Mesenchymal stem cell (in vitro differentiated cells and primary cell): Measurements from ENCODE around the gene TRAF3IP1.

Experiments used
- DNase-seq: peaks from one replicate; pipeline ENCODE4 v3.0.0-alpha.2; 2013
- H2AFZ ChIP-seq: one replicate; pipeline ENCODE4 v1.6.1; 2013; ENCODE audit warnings: low read depth, mild to moderate bottlenecking, control low read depth, inconsistent platforms, low read length, moderate library complexity
- H2AK5ac ChIP-seq: 2 replicates; pipeline ENCODE4 v1.6.1; 2013; ENCODE audit warnings: low read length, moderate library complexity, mild to moderate bottlenecking, inconsistent platforms; ENCODE audit not compliant: severe bottlenecking
- H2BK120ac ChIP-seq: one replicate; pipeline ENCODE4 v1.6.1; 2013; ENCODE audit warnings: low read depth, mild to moderate bottlenecking, inconsistent platforms, low read length, moderate library complexity
- H2BK12ac ChIP-seq, 2 experiments: one replicate each; pipeline ENCODE4 v1.6.1; 2013; ENCODE audit warnings: inconsistent platforms in 2 of 2, low read length in 2 of 2, mild to moderate bottlenecking in 2 of 2, moderate library complexity in 2 of 2, control low read depth in 1 of 2
- H2BK15ac ChIP-seq: one replicate; pipeline ENCODE4 v1.6.1; 2013; ENCODE audit warnings: mild to moderate bottlenecking, low read depth, inconsistent platforms; ENCODE audit not compliant: poor library complexity, severe bottlenecking
- H2BK5ac ChIP-seq: 2 replicates; pipeline ENCODE4 v1.6.1; 2013; ENCODE audit warnings: low read depth, mild to moderate bottlenecking, low read length, control low read depth, inconsistent platforms; ENCODE audit not compliant: poor library complexity, severe bottlenecking
- H3K14ac ChIP-seq, 2 experiments: one replicate each; pipeline ENCODE4 v1.6.1; 2013; ENCODE audit warnings: inconsistent platforms in 2 of 2, low read length in 2 of 2, control low read depth in 1 of 2, mild to moderate bottlenecking in 1 of 2, moderate library complexity in 1 of 2
- H3K18ac ChIP-seq, 2 experiments: one replicate each; pipeline ENCODE4 v1.6.1; 2013; ENCODE audit warnings: inconsistent platforms in 2 of 2, low read length in 2 of 2, control low read depth in 1 of 2, low read depth in 1 of 2, mild to moderate bottlenecking in 1 of 2
- H3K23ac ChIP-seq, 2 experiments: one replicate each; pipeline ENCODE4 v1.6.1; 2013; ENCODE audit warnings: inconsistent platforms in 2 of 2, low read length in 2 of 2, mild to moderate bottlenecking in 2 of 2, moderate library complexity in 2 of 2, control low read depth in 1 of 2
- H3K27ac ChIP-seq: 2 replicates; pipeline ENCODE4 v1.5.1; 2013; ENCODE audit warnings: mild to moderate bottlenecking, moderate library complexity, low read length, control low read depth, inconsistent platforms; ENCODE audit not compliant: poor library complexity, severe bottlenecking
- H3K27me3 ChIP-seq, 2 experiments: 2 replicates each; pipeline versions ENCODE4 v1.6.1 to v1.7.0; 2013; ENCODE audit warnings: low read length in 2 of 2, mild to moderate bottlenecking in 2 of 2, moderate library complexity in 2 of 2, control low read depth in 1 of 2, inconsistent platforms in 1 of 2; ENCODE audit not compliant: control insufficient read depth in 1 of 2, insufficient read depth in 1 of 2
- H3K36me3 ChIP-seq, 2 experiments: 2 replicates each; pipeline versions ENCODE4 v1.6.1 to v1.7.0; 2013; ENCODE audit warnings: low read length in 2 of 2, control low read depth in 1 of 2, inconsistent platforms in 1 of 2, low read depth in 1 of 2, mild to moderate bottlenecking in 1 of 2; ENCODE audit not compliant: insufficient read depth in 2 of 2, control insufficient read depth in 1 of 2
- H3K4ac ChIP-seq, 2 experiments: one replicate each; pipeline ENCODE4 v1.6.1; 2013; ENCODE audit warnings: inconsistent platforms in 2 of 2, low read length in 2 of 2, mild to moderate bottlenecking in 2 of 2, moderate library complexity in 2 of 2, control low read depth in 1 of 2, low read depth in 1 of 2
- H3K4me1 ChIP-seq: 2 replicates; pipeline ENCODE4 v1.6.1; 2013; ENCODE audit warnings: low read depth, low read length, control low read depth; ENCODE audit not compliant: control insufficient read depth, insufficient read depth
- H3K4me2 ChIP-seq: 2 replicates; pipeline ENCODE4 v1.6.1; 2013; ENCODE audit warnings: low read length, mild to moderate bottlenecking, inconsistent platforms; ENCODE audit not compliant: poor library complexity, severe bottlenecking
- H3K4me3 ChIP-seq, 2 experiments: 2 replicates each; pipeline versions ENCODE4 v1.5.1 to v1.7.0; 2013; ENCODE audit warnings: low read length in 2 of 2, mild to moderate bottlenecking in 2 of 2, control low read depth in 1 of 2, low read depth in 1 of 2; ENCODE audit not compliant: insufficient read depth in 1 of 2
- H3K79me1 ChIP-seq: replicated peaks from 2 replicates; pipeline ENCODE4 v1.6.1; 2013; ENCODE audit warnings: mild to moderate bottlenecking, control low read depth, low read length, inconsistent platforms; ENCODE audit not compliant: poor library complexity, severe bottlenecking
- H3K9ac ChIP-seq: 2 replicates; pipeline ENCODE4 v1.7.0; 2013; ENCODE audit warnings: mild to moderate bottlenecking, low read length, moderate library complexity
- H3K9me3 ChIP-seq: 2 replicates; pipeline ENCODE4 v1.7.0; 2013; ENCODE audit warnings: mild to moderate bottlenecking, low read length; ENCODE audit not compliant: control insufficient read depth
- H4K8ac ChIP-seq: one replicate; pipeline ENCODE4 v1.6.1; 2013; ENCODE audit warnings: inconsistent platforms, mild to moderate bottlenecking, low read length, moderate library complexity
- H4K91ac ChIP-seq: one replicate; pipeline ENCODE4 v1.6.1; 2013; ENCODE audit warnings: mild to moderate bottlenecking, low read length, inconsistent platforms
- WGBS: methylation state at CpG from one replicate; pipeline ENCODE4 v1.1.7; 2013; ENCODE audit warnings: mixed read lengths; 5-methylcytosine and 5-hydroxymethylcytosine counted together

Gene TRAF3IP1

GRCh38 chr2:238282861-238283738, 37.2 kb upstream of the TRAF3IP1 start:
- Histone ChIP-seq H3K9me3 (no peaks in the 10 kb centered on the region), H2BK120ac (no peak overlapping the region), H3K27me3 (no peaks in the 10 kb centered on the region), H3K4me1 (peaks cover 56% of the 10 kb centered on the region), H2BK5ac (no peak overlapping the region), H3K4me2 (no peak overlapping the region), H2AK5ac (no peak overlapping the region), H3K18ac (peak overlapping the region in 1 of 2 experiments; percentile 24), H2BK15ac (no peak overlapping the region), H2BK12ac (no peak overlapping the region), H3K4ac (no peak overlapping the region), H3K23ac (no peak overlapping the region), H4K91ac (peak overlapping the region; percentile 64), H2AFZ (no peak overlapping the region), H3K14ac (peak overlapping the region in 1 of 2 experiments; percentile 48), H3K27ac (no peak overlapping the region), H4K8ac (no peak overlapping the region), H3K36me3 (peaks cover 0 to 3% of the 10 kb centered on the region in 2 experiments), H3K9ac (no peak overlapping the region), H3K79me1 (peaks cover 43% of the 10 kb centered on the region), H3K4me3 (no peak overlapping the region)
- WGBS: 94% methylated on average over 17 of the region's 17 CpGs
- no peak for DNase-seq

GRCh38 chr2:238284802-238285515, 35.4 kb upstream of the TRAF3IP1 start:
- Histone ChIP-seq H3K4me3 (no peak overlapping the region), H3K4me2 (no peak overlapping the region), H3K4ac (peak overlapping the region in 1 of 2 experiments; percentile 17), H3K9me3 (no peaks in the 10 kb centered on the region), H3K36me3 (peaks cover 0 to 3% of the 10 kb centered on the region in 2 experiments), H3K18ac (peak overlapping the region; percentile 52 to 76), H2AFZ (no peak overlapping the region), H2AK5ac (peak overlapping the region; percentile 80), H2BK5ac (no peak overlapping the region), H2BK15ac (no peak overlapping the region), H3K4me1 (peaks cover 54% of the 10 kb centered on the region), H3K14ac (no peak overlapping the region), H2BK12ac (peak overlapping the region; percentile 86 to 88), H4K8ac (no peak overlapping the region), H2BK120ac (peak overlapping the region; percentile 68), H3K9ac (peak overlapping the region; percentile 99), H3K79me1 (peaks cover 33% of the 10 kb centered on the region), H3K23ac (peak overlapping the region in 1 of 2 experiments; percentile 80), H3K27me3 (no peaks in the 10 kb centered on the region), H3K27ac (peak overlapping the region; percentile 63), H4K91ac (peak overlapping the region; percentile 1)
- DNase-seq: no peak
- 93% methylated on average over 11 of the region's 11 CpGs for WGBS

DNA sequence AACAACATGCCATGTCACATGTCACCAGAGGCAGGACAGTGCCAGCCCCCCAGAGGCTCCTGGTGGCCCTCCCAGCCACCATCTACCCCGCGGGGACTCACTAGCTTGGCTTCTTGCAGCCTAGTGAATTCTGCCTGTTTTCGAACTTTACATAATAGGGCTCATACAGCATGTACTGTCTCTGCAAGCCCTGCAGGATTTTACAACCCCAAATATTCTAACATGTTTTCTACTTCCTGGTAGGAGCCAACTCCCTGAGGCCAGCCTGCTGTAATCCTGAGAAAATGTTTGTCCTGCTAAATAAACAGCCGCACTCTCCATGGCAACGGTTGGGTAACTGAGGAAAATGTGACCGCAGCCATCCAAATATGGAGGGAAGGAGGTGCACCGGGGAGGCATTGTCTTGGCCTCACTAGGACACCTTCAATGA, 34.6 kb upstream of the TRAF3IP1 start:
- Histone ChIP-seq H3K14ac (no peak overlapping the region), H2BK12ac (peak overlapping the region; percentile 86 to 88), H2AK5ac (no peak overlapping the region), H2BK120ac (peak overlapping the region; percentile 68), H2BK5ac (no peak overlapping the region), H3K9me3 (no peaks in the 10 kb centered on the region), H3K23ac (no peak overlapping the region), H3K4ac (peak overlapping the region in 1 of 2 experiments; percentile 65), H2BK15ac (no peak overlapping the region), H3K4me2 (no peak overlapping the region), H3K9ac (peak overlapping the region; percentile 99), H4K8ac (peak overlapping the region; percentile 89), H3K79me1 (peaks cover 31% of the 10 kb centered on the region), H3K4me1 (peaks cover 56% of the 10 kb centered on the region), H2AFZ (no peak overlapping the region), H3K4me3 (peak overlapping the region in 1 of 2 experiments; percentile 45), H3K27ac (peak overlapping the region; percentile 83), H3K18ac (peak overlapping the region; percentile 52 to 55), H4K91ac (peak overlapping the region; percentile 46), H3K36me3 (peaks cover 0 to 3% of the 10 kb centered on the region in 2 experiments), H3K27me3 (no peaks in the 10 kb centered on the region)
- 36% methylated on average over 7 of the region's 7 CpGs for WGBS
- peak; percentile 99 for DNase-seq

DNA sequence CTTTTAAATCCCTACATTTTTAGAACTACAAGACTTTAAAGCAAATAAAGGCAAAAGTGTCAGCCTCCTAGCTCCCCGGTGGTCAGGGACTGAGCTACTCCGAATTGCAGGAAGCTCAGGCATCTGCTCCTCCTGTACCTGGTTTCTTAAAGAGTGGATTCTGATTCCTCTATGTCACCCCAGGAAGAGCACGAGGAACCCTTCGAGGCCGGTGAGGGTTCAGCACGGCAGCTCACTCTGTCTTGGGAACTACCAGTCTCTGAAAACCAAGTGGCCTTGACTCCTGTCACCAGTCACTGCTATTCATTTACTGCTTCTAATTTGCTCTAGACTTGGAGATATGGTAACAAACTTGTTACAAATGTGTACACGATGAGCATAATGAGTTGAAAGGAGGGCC, 34.2 kb upstream of the TRAF3IP1 start:
- no peak for DNase-seq
- H3K4me1 ChIP-seq: peaks cover 56% of the 10 kb centered on the region
- H3K9me3 ChIP-seq: no peaks in the 10 kb centered on the region
- peak overlapping the region; percentile 80 for H2BK120ac ChIP-seq
- peak overlapping the region; percentile 83 for H3K27ac ChIP-seq
- peaks cover 0 to 3% of the 10 kb centered on the region in 2 experiments for H3K36me3 ChIP-seq
- H2BK15ac ChIP-seq: peak overlapping the region; percentile 34
- no peak overlapping the region for H3K14ac ChIP-seq
- peak overlapping the region in 1 of 2 experiments; percentile 86 for H3K4ac ChIP-seq
- H3K23ac ChIP-seq: no peak overlapping the region
- peak overlapping the region; percentile 86 for H4K91ac ChIP-seq
- peak overlapping the region; percentile 61 for H2AK5ac ChIP-seq
- peak overlapping the region; percentile 38 for H2BK5ac ChIP-seq
- 65% methylated on average over 7 of the region's 7 CpGs for WGBS
- peak overlapping the region; percentile 99 for H3K9ac ChIP-seq
- H3K4me2 ChIP-seq: peak overlapping the region; percentile 8
- peaks cover 0 to 4% of the 10 kb centered on the region in 2 experiments for H3K27me3 ChIP-seq
- peak overlapping the region; percentile 12 to 44 for H2BK12ac ChIP-seq
- peaks cover 31% of the 10 kb centered on the region for H3K79me1 ChIP-seq
- H3K18ac ChIP-seq: peak overlapping the region; percentile 75 to 80
- H2AFZ ChIP-seq: no peak overlapping the region
- H4K8ac ChIP-seq: peak overlapping the region; percentile 88
- H3K4me3 ChIP-seq: peak overlapping the region in 1 of 2 experiments; percentile 45
